ENCODE results near the gene CPS1.
A peak's percentile ranks its signal among the peaks of the same experiment; 100 is the strongest.

Gene CPS1

GRCh38 chr2:210556329-210556980 lies at the start of gene CPS1:
CPS1 (plus strand) TSS chr2:210556599; CDS start chr2:210556734, 135 bp downstream.
- Histone ChIP-seq H3K4me3 (ENCODE audit: low read length) (peak within 1 kb of the TSS; percentile 20; the same call in 1 of the 2 replicates), H3K9me3 (ENCODE audit: insufficient read depth, low read depth, low read length) (no peaks in the 10 kb centered on the region), H3K36me3 (ENCODE audit: insufficient read depth, low read depth, low read length) (no peaks in the 10 kb centered on the region), H3K27ac (ENCODE audit: low read length) (no peak within 1 kb of the TSS), H3K4me1 (ENCODE audit: insufficient read depth, low read length) (peaks cover 26% of the 10 kb centered on the region), H3K9ac (ENCODE audit: low read depth, low read length) (peak within 1 kb of the TSS; percentile 49; the same call in 1 of the 2 replicates), H3K27me3 (ENCODE audit: insufficient read depth, low read length) (no peaks in the 10 kb centered on the region)

- H3K4me1 ChIP-seq (ENCODE audit: insufficient read depth, low read length): no peaks in the 10 kb centered on the region
- no peak overlapping the region for H3K9ac ChIP-seq (ENCODE audit: low read depth, low read length)
- no peak overlapping the region for H3K4me3 ChIP-seq (ENCODE audit: low read length)
- H3K36me3 ChIP-seq (ENCODE audit: insufficient read depth, low read depth, low read length): no peaks in the 10 kb centered on the region
- H3K9me3 ChIP-seq (ENCODE audit: insufficient read depth, low read depth, low read length): no peaks in the 10 kb centered on the region; the same call in 1 of the 2 replicates
- H3K27ac ChIP-seq (ENCODE audit: low read length): no peak overlapping the region
- no peaks in the 10 kb centered on the region for H3K27me3 ChIP-seq (ENCODE audit: insufficient read depth, low read length)
Measured at GRCh38 chr2:210515911-210516310, 40.5 kb upstream of the CPS1 start.

DNA sequence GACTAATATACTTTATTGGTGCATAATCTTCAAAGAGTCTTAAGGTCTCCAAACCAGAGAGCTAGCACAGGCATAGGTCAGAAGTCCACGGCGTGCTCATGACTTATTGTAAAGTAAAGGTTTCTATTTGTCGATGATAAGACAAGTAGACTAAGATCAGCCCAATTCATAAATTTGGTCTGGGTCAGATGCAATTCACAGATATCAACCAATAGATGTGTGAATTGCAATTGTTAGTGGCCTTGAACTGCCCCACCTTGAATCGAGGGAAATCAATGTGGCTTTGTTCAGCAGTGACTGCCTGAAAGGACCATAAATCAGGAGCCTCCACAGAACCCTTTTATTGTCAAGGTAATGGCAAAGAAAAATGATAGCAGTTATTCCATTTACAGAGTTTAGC lies 39.1 kb upstream of the CPS1 start:
- H3K27me3 ChIP-seq (ENCODE audit: insufficient read depth, low read length): no peaks in the 10 kb centered on the region
- no peaks in the 10 kb centered on the region for H3K36me3 ChIP-seq (ENCODE audit: insufficient read depth, low read depth, low read length)
- H3K4me1 ChIP-seq (ENCODE audit: insufficient read depth, low read length): no peaks in the 10 kb centered on the region
- no peak overlapping the region for H3K27ac ChIP-seq (ENCODE audit: low read length)
- H3K9me3 ChIP-seq (ENCODE audit: insufficient read depth, low read depth, low read length): no peaks in the 10 kb centered on the region
- no peak overlapping the region for H3K4me3 ChIP-seq (ENCODE audit: low read length)
- H3K9ac ChIP-seq (ENCODE audit: low read depth, low read length): no peak overlapping the region

GRCh38 chr2:210519594-210519993 lies 36.8 kb upstream of the CPS1 start:
- Histone ChIP-seq H3K36me3 (ENCODE audit: insufficient read depth, low read depth, low read length) (no peaks in the 10 kb centered on the region), H3K27me3 (ENCODE audit: insufficient read depth, low read length) (no peaks in the 10 kb centered on the region), H3K9ac (ENCODE audit: low read depth, low read length) (no peak overlapping the region), H3K4me1 (ENCODE audit: insufficient read depth, low read length) (no peaks in the 10 kb centered on the region), H3K9me3 (ENCODE audit: insufficient read depth, low read depth, low read length) (no peaks in the 10 kb centered on the region), H3K27ac (ENCODE audit: low read length) (no peak overlapping the region), H3K4me3 (ENCODE audit: low read length) (no peak overlapping the region)

DNA sequence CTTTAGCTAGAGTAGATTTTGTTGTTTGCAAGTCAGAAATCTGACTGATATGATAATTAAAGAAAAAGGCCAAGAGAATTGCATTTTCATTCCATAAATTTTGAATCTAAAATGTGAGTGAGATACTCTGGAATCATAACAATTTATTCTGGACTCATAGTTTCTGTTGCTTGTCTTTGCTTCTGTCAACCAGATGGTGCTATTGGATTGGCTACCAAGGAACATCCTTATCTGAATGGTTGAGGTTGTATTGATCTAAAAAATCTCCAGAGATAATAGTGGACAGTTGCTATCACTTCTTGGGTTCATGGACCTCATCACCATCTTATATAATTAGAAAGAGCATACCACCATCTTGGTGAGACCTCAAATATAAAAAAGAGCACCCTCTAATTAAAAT lies 34.0 kb upstream of the CPS1 start:
- no peak overlapping the region for H3K27ac ChIP-seq (ENCODE audit: low read length)
- H3K9ac ChIP-seq (ENCODE audit: low read depth, low read length): no peak overlapping the region
- H3K36me3 ChIP-seq (ENCODE audit: insufficient read depth, low read depth, low read length): no peaks in the 10 kb centered on the region
- no peak overlapping the region for H3K4me3 ChIP-seq (ENCODE audit: low read length)
- no peaks in the 10 kb centered on the region for H3K4me1 ChIP-seq (ENCODE audit: insufficient read depth, low read length)
- no peaks in the 10 kb centered on the region for H3K9me3 ChIP-seq (ENCODE audit: insufficient read depth, low read depth, low read length)
- no peaks in the 10 kb centered on the region for H3K27me3 ChIP-seq (ENCODE audit: insufficient read depth, low read length)

- Histone ChIP-seq H3K9ac (ENCODE audit: low read depth, low read length) (no peak overlapping the region), H3K9me3 (ENCODE audit: insufficient read depth, low read depth, low read length) (no peaks in the 10 kb centered on the region), H3K36me3 (ENCODE audit: insufficient read depth, low read depth, low read length) (no peaks in the 10 kb centered on the region), H3K4me3 (ENCODE audit: low read length) (no peak overlapping the region), H3K27me3 (ENCODE audit: insufficient read depth, low read length) (no peaks in the 10 kb centered on the region), H3K27ac (ENCODE audit: low read length) (no peak overlapping the region), H3K4me1 (ENCODE audit: insufficient read depth, low read length) (peaks cover 6% of the 10 kb centered on the region; the same call in 1 of the 2 replicates)
Measured at GRCh38 chr2:210523650-210524289, 32.6 kb upstream of the CPS1 start.

DNA sequence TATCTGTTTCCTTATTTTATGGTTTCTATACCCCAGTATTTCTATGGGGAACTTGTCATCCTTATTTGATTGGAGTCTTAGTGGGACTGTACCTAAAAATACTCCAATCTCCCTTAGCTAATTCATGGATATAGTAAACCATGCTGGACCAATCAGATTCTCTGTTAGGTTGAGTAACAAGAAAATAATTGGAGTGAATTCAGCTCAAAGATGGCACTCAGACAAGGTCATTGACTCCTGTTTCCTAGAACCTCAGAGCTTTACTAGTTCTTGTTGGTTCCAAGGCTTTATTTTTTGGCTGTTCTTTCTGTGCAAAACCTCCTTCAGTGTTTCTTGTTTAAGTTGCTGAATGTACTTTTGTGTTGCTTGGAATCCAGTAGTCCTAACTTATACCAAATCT lies 31.9 kb upstream of the CPS1 start:
- no peaks in the 10 kb centered on the region for H3K27me3 ChIP-seq (ENCODE audit: insufficient read depth, low read length)
- no peaks in the 10 kb centered on the region for H3K36me3 ChIP-seq (ENCODE audit: insufficient read depth, low read depth, low read length)
- no peak overlapping the region for H3K4me3 ChIP-seq (ENCODE audit: low read length)
- H3K4me1 ChIP-seq (ENCODE audit: insufficient read depth, low read length): peaks cover 13% of the 10 kb centered on the region; the same call in 1 of the 2 replicates
- no peak overlapping the region for H3K27ac ChIP-seq (ENCODE audit: low read length)
- no peak overlapping the region for H3K9ac ChIP-seq (ENCODE audit: low read depth, low read length)
- no peaks in the 10 kb centered on the region for H3K9me3 ChIP-seq (ENCODE audit: insufficient read depth, low read depth, low read length)

DNA sequence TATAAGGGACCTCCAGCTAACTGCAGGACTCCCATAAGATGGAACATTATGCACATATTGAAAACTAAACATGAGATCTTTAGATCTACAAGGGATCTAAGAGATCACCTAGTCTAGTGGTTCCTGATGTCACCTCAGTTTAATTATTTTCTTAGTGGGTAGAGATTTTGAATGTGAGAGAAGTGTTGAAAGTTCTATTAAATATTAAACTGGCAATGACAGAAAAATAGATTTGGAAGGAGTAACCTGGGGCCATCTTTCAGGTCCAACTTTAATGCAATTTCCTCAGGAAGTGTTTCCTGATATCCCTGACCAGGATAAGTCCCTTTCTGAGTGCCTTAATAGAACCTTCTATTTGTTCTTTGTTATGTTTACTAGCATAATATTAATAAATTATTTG lies 29.1 kb upstream of the CPS1 start:
- no peaks in the 10 kb centered on the region for H3K9me3 ChIP-seq (ENCODE audit: insufficient read depth, low read depth, low read length)
- H3K27me3 ChIP-seq (ENCODE audit: insufficient read depth, low read length): no peaks in the 10 kb centered on the region
- H3K27ac ChIP-seq (ENCODE audit: low read length): no peak overlapping the region
- H3K4me1 ChIP-seq (ENCODE audit: insufficient read depth, low read length): peaks cover 14% of the 10 kb centered on the region; the same call in 1 of the 2 replicates
- H3K4me3 ChIP-seq (ENCODE audit: low read length): no peak overlapping the region
- no peaks in the 10 kb centered on the region for H3K36me3 ChIP-seq (ENCODE audit: insufficient read depth, low read depth, low read length)
- H3K9ac ChIP-seq (ENCODE audit: low read depth, low read length): no peak overlapping the region

- Histone ChIP-seq H3K27me3 (ENCODE audit: insufficient read depth, low read length) (no peaks in the 10 kb centered on the region), H3K4me1 (ENCODE audit: insufficient read depth, low read length) (peaks cover 14% of the 10 kb centered on the region; the same call in 1 of the 2 replicates), H3K36me3 (ENCODE audit: insufficient read depth, low read depth, low read length) (no peaks in the 10 kb centered on the region), H3K4me3 (ENCODE audit: low read length) (no peak overlapping the region), H3K9me3 (ENCODE audit: insufficient read depth, low read depth, low read length) (no peaks in the 10 kb centered on the region), H3K9ac (ENCODE audit: low read depth, low read length) (no peak overlapping the region), H3K27ac (ENCODE audit: low read length) (no peak overlapping the region)
Measured at GRCh38 chr2:210528716-210529115, 27.7 kb upstream of the CPS1 start.

GRCh38 chr2:210531050-210531449 lies 25.3 kb upstream of the CPS1 start:
- H3K9ac ChIP-seq (ENCODE audit: low read depth, low read length): no peak overlapping the region
- H3K36me3 ChIP-seq (ENCODE audit: insufficient read depth, low read depth, low read length): no peaks in the 10 kb centered on the region
- H3K9me3 ChIP-seq (ENCODE audit: insufficient read depth, low read depth, low read length): no peaks in the 10 kb centered on the region
- H3K4me3 ChIP-seq (ENCODE audit: low read length): no peak overlapping the region
- peaks cover 23% of the 10 kb centered on the region for H3K4me1 ChIP-seq (ENCODE audit: insufficient read depth, low read length)
- H3K27ac ChIP-seq (ENCODE audit: low read length): no peak overlapping the region
- H3K27me3 ChIP-seq (ENCODE audit: insufficient read depth, low read length): no peaks in the 10 kb centered on the region

DNA sequence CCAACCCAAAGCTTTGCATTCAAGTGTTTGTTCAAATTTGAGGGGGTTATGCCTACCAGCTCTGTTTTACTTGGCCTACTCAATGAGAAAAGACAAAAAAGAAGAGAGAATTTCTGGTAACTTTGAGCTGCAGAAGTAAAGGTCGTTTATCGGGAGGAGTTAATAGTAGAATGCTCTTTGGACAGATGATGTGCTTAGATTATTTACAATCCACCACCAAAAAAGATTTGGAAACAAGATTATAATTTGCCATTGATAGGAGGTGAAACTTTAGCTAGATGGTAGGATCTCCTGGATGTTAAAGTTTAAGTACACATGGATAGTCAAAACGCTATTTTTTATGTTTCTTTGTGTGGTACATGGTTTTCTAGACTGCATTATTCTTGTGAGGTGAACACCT lies 24.9 kb upstream of the CPS1 start:
- Histone ChIP-seq H3K36me3 (ENCODE audit: insufficient read depth, low read depth, low read length) (no peaks in the 10 kb centered on the region), H3K9ac (ENCODE audit: low read depth, low read length) (no peak overlapping the region), H3K27me3 (ENCODE audit: insufficient read depth, low read length) (no peaks in the 10 kb centered on the region), H3K9me3 (ENCODE audit: insufficient read depth, low read depth, low read length) (no peaks in the 10 kb centered on the region), H3K4me3 (ENCODE audit: low read length) (no peak overlapping the region), H3K27ac (ENCODE audit: low read length) (no peak overlapping the region), H3K4me1 (ENCODE audit: insufficient read depth, low read length) (peaks cover 23% of the 10 kb centered on the region)

DNA sequence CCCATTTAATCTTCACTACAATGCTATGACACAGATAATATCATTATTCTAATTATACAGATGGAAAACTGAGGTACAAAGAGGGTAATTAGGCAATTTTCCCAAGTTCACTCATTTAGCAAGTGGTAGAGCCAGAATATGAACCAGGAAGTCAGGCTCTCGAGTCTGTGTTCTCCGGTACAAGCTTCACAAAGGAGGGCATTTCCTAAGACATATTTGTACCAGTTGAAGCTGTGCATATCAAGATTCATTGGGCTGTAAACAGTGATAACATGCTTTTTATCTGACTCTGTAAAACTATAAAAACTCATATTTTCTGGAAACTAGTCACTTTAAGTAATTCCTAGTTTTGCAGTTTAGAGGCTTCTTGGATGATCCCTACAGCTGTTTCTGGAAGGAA lies 23.0 kb upstream of the CPS1 start:
- Histone ChIP-seq H3K9ac (ENCODE audit: low read depth, low read length) (no peak overlapping the region), H3K9me3 (ENCODE audit: insufficient read depth, low read depth, low read length) (no peaks in the 10 kb centered on the region), H3K4me3 (ENCODE audit: low read length) (no peak overlapping the region), H3K36me3 (ENCODE audit: insufficient read depth, low read depth, low read length) (no peaks in the 10 kb centered on the region), H3K4me1 (ENCODE audit: insufficient read depth, low read length) (peaks cover 21% of the 10 kb centered on the region), H3K27me3 (ENCODE audit: insufficient read depth, low read length) (no peaks in the 10 kb centered on the region), H3K27ac (ENCODE audit: low read length) (no peak overlapping the region)
